NCI-H1694 treated with DMSO at 0.1 percent for 48 hours (cell line): ENCODE results near the gene SOST.

Experiments
- DNase-seq: peaks from one replicate; lab custom pipeline; 2025; lab: John Stamatoyannopoulos, UW

Gene SOST

GRCh38 chr17:43741636-43742035, 17.0 kb downstream of the SOST start:
- no peak for DNase-seq

GRCh38 chr17:43740541-43740940, 18.1 kb downstream of the SOST start:
- DNase-seq, result no peak

GRCh38 chr17:43737722-43738121, 20.9 kb downstream of the SOST start:
- DNase-seq, result no peak

- no peak for DNase-seq
Observed at GRCh38 chr17:43736389-43736788, 22.2 kb downstream of the SOST start.

GRCh38 chr17:43734376-43734775, 24.2 kb downstream of the SOST start:
- DNase-seq, result no peak

GRCh38 chr17:43733956-43734355, 24.6 kb downstream of the SOST start:
- no peak for DNase-seq

GRCh38 chr17:43732958-43733357, 25.6 kb downstream of the SOST start:
- no peak for DNase-seq

- no peak for DNase-seq
Observed at GRCh38 chr17:43728081-43728480, 30.5 kb downstream of the SOST start.

GRCh38 chr17:43723697-43724359, 34.8 kb downstream of the SOST start:
- no peak for DNase-seq

- DNase-seq, result no peak
Observed at GRCh38 chr17:43722870-43723665, 35.5 kb downstream of the SOST start.

- DNase-seq, result no peak
Observed at GRCh38 chr17:43722269-43722619, 36.3 kb downstream of the SOST start.

- DNase-seq, result no peak
Observed at GRCh38 chr17:43721537-43722268, 36.9 kb downstream of the SOST start.

- no peak for DNase-seq
Observed at GRCh38 chr17:43720311-43721060, 38.1 kb downstream of the SOST start.

- no peak for DNase-seq
Observed at GRCh38 chr17:43719578-43719977, 39.0 kb downstream of the SOST start.

- DNase-seq, result no peak
Observed at GRCh38 chr17:43718544-43718943, 40.0 kb downstream of the SOST start.

GRCh38 chr17:43717913-43718312, 40.7 kb downstream of the SOST start:
- DNase-seq, result no peak

- no peak for DNase-seq
Observed at GRCh38 chr17:43714465-43715149, 44.0 kb downstream of the SOST start.

- no peak for DNase-seq
Observed at GRCh38 chr17:43713494-43714162, 45.0 kb downstream of the SOST start.

GRCh38 chr17:43712397-43712796, 46.2 kb downstream of the SOST start:
- DNase-seq, result no peak

- no peak for DNase-seq
Observed at GRCh38 chr17:43710101-43710500, 48.5 kb downstream of the SOST start.

- DNase-seq, result no peak
Observed at GRCh38 chr17:43709210-43709609, 49.4 kb downstream of the SOST start.
